Left forelimb (tissue), 1 donor: ENCODE data around the gene WNT11.

ENCODE experiments used
- DNase-seq: peaks from one replicate; pipeline ENCODE4 v3.0.0-alpha.2; 2018; ENCODE audit warnings: low spot score

WNT11 gene

GRCh38 chr11:76174330-76174729, 32.0 kb downstream of the WNT11 start:
- DNase-seq: no peak

GRCh38 chr11:76173663-76174062, 32.6 kb downstream of the WNT11 start:
- no peak for DNase-seq

GRCh38 chr11:76172583-76172982, 33.7 kb downstream of the WNT11 start:
- DNase-seq: no peak

GRCh38 chr11:76170468-76170867, 35.8 kb downstream of the WNT11 start:
- no peak for DNase-seq

GRCh38 chr11:76169473-76169896, 36.8 kb downstream of the WNT11 start:
- DNase-seq: no peak

- DNase-seq: no peak
Measured at GRCh38 chr11:76167590-76167989, 38.7 kb downstream of the WNT11 start.

GRCh38 chr11:76166314-76166713, 40.0 kb downstream of the WNT11 start:
- no peak for DNase-seq

GRCh38 chr11:76164861-76165751, 41.2 kb downstream of the WNT11 start:
- DNase-seq: no peak

- DNase-seq: no peak
Measured at GRCh38 chr11:76164081-76164480, 42.2 kb downstream of the WNT11 start.

- DNase-seq: no peak
Measured at GRCh38 chr11:76163289-76163880, 42.9 kb downstream of the WNT11 start.

- DNase-seq: no peak
Measured at GRCh38 chr11:76162336-76163288, 43.7 kb downstream of the WNT11 start.

GRCh38 chr11:76161261-76161961, 44.9 kb downstream of the WNT11 start:
- no peak for DNase-seq

- no peak for DNase-seq
Measured at GRCh38 chr11:76160856-76161255, 45.4 kb downstream of the WNT11 start.

GRCh38 chr11:76159983-76160661, 46.2 kb downstream of the WNT11 start:
- DNase-seq: no peak

GRCh38 chr11:76159303-76159937, 46.9 kb downstream of the WNT11 start:
- DNase-seq: no peak

- DNase-seq: no peak
Measured at GRCh38 chr11:76158394-76159302, 47.7 kb downstream of the WNT11 start.

GRCh38 chr11:76157891-76158290, 48.4 kb downstream of the WNT11 start:
- DNase-seq: no peak

- peak; percentile 83 for DNase-seq
Measured at GRCh38 chr11:76156971-76157427, 49.3 kb downstream of the WNT11 start.

GRCh38 chr11:76155500-76156227, 50.6 kb downstream of the WNT11 start:
- no peak for DNase-seq
